GM19452 (cell line): ENCODE measurements around the gene CD53.
A peak's percentile ranks its signal among the peaks of the same experiment; 100 is the strongest.
"Not testable (repeated sequence)": the region's sequence is repeated elsewhere in the genome, so short reads cannot be mapped to it uniquely, and the experiment has no call there.

Experiments used
- ATAC-seq: cut with Tn5 transposase; IDR thresholded peaks from one replicate; pipeline ENCODE4 v1.9.1; 2021; ENCODE audit not compliant: unreplicated experiment

CD53 gene

DNA sequence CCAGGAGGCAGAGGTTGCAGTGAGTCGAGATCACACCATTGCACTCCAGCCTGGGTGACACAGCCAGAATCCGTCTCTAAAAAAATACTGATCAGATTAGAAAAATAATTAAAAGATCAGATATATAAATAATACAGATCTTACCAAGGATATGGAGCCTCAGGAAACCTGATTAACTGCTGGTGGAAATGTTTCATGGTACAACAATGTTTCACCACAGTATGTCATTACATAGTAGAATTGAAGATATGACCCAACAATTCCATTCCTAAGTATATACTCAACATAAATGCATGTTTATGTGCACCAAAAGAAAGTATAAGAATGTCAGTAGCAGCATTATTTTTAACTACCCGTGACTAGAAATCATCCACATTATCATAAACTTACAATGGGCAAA lies 41.7 kb downstream of the CD53 start:
- no peak for ATAC-seq

- no peak for ATAC-seq
Measured at GRCh38 chr1:110915804-110916203, 42.9 kb downstream of the CD53 start.

GRCh38 chr1:110916274-110916668 lies 43.3 kb downstream of the CD53 start:
- ATAC-seq, result no peak

DNA sequence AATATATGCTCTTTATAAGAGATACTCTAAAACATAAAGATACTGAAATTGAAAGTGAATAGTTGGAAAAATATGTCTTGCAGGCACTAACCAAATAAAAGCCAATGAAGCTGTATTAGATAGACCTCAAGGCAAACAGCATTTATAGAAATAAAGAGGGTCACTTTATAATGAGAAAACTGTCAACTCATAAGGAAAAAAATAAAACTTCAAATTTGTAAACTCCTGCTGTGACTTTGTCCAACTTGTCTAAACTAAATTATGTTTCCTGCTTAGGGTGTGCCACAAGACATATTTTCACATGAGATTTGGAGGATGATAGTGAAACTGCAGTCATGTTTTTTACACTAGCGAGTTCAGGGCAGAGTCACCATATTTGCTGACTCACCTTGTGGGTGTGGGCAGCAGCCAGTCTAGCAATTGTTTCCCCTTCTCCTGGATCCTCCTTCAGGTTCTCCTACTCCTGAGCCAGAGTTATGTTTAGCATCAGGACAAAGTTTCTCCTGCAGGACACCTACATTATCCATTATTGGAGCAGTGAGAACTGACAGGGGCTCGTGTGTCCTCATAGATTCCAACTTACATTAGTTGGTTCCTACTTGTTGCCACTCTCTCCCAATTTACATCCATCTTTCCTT lies 43.8 kb downstream of the CD53 start:
- peak; percentile 70 for ATAC-seq

- ATAC-seq, result no peak
Measured at GRCh38 chr1:110918016-110918415, 45.1 kb downstream of the CD53 start.

- no peak for ATAC-seq
Measured at GRCh38 chr1:110921953-110922352, 49.0 kb downstream of the CD53 start.

GRCh38 chr1:110927484-110928075 lies 54.6 kb downstream of the CD53 start:
- no peak for ATAC-seq

DNA sequence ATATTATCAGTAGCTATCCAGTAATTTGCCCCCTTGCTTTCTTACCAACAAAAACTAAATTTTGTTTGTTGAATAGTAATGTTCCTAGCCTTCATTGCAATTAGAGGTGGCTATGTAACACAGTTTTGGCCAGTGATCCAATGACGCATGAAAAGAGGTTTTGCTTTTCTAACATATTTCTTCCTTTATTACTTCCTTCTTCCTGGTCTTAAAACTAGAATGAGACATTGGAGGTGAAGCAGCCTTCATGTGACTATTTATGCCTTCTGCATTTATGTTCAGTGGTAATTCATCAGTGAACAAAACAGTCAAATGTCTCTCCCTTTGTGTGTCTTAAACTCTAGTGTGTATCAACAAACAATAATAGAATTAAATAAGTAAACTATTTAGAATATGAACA lies 55.2 kb downstream of the CD53 start:
- ATAC-seq, result no peak

GRCh38 chr1:110928904-110929303 lies 56.0 kb downstream of the CD53 start:
- no peak for ATAC-seq

DNA sequence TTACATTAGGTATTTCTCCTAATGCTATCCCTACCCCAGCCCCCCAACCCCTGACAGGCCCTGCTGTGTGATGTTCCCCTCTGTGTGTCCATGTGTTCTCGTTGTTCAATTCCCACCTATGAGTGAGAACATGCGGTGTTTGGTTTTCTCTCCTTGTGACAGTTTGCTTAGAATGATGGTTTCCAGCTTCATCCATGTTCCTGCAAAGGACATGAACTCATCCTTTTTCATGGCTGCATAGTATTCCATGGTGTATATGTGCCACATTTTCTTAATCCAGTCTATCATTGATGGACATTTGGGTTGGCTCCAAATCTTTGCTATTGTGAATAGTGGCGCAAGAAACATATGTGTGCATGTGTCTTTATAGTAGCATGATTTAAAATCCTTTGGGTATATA lies 58.1 kb downstream of the CD53 start:
- not testable (repeated sequence) for ATAC-seq

DNA sequence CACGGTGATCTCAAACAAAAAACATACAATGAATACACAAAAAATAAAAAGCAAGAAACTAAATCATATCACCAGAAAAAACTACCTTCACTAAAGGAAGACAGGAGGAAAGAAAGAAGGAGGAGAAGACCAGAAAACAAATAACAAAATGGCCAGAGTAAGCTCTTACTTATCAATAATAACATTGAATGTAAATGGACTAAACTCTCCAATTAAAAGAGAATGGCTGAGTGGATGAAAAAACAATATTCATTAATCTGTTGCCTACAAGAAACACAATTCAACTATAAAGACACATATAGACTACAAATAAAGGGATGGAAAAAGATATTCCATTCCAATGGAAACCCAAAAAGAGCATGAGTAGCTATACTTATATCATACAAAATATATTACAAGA lies 63.6 kb downstream of the CD53 start:
- no peak for ATAC-seq

DNA sequence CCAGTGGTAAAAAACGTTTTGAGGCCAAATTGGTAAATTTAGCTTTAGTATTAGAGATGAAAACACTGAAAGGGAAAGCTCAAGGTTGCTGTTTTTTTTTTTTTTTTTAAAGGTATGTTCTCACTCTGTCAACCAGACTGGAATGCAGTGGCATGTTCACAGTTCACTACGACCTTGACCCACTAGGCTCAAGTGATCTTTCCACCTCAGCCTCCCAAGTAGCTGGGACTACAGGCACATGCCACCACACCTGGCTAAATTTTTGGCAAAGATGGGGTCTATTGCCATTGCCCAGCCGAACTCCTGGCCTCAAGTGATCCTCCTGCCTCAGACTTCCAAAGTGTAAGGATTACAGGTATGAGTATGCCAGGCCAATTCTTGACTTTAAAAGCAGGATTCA lies 71.9 kb downstream of the CD53 start:
- no peak for ATAC-seq

DNA sequence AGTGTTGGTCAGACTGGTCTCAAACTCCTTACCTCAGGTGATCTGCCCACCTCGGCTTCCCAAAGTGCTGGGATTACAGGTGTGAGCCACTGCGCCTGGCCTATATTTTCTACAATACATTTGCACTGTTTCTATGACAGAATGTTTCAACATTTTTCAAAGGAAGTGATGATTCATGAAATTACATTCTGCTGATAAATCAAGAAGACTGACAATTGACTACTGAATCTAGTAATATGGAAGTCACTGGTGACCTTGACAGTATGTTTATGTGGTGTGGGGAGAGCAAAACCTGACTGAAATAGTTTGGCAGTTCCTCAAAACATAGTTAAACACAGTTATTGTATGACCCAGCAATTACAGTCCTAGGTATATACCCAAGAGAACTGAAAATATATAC lies 72.7 kb downstream of the CD53 start:
- no peak for ATAC-seq

GRCh38 chr1:110948038-110948810 lies 75.3 kb downstream of the CD53 start:
- no peak for ATAC-seq
